ENCODE measurements around the gene L2HGDH. TPM values are rescaled to one million over a fixed set of nuclear protein-coding genes. Genes with fewer than 3 reads are reported as not detected.

L2HGDH gene
- total and polyA plus RNA-seq, 10 of the 15 experiments (the other 5 are each of a cell fraction or from before 2014, with no cell fraction given), result 2.6 to 18.3 (median 13.5) TPM

DNA sequence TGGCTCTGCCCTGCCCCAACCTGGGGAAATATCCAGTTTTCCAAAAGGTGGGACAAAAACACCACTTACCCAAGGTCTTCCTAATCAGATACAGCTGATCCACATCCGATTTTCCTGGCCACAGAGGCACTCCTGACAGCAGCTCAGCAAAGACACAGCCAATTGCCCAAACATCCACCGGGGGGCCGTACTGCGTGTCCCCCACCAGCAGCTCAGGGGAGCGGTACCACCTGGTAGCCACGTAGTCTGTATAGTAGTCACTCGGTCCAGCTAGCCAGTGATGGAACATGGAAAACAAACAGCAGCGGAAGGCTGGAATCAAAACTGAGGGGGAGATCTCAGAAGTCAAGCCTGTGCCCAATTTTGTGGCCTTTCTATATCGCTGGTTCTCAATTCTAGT, 28.9 kb upstream of the L2HGDH start:
- in situ Hi-C loops (cut with MboI) (no loop called here), intact Hi-C loops (cut with micrococcal nuclease; ENCODE audit: unreplicated experiment) (loop anchor here (10.0 kb wide), 1 partner anchor 424 kb away; no protein-coding TSS in a partner anchor)
- peaks cover 0 to 4% of the 10 kb centered on the region in 2 experiments; a peak in 1 of 4 replicates for H3K36me3 ChIP-seq (ENCODE audit: control insufficient read depth in 2 of 2, insufficient read depth in 2 of 2, low read length in 1 of 2)
- H4K20me1 ChIP-seq (ENCODE audit: control insufficient read depth, insufficient read depth), result no peaks in the 10 kb centered on the region
- 95% methylated on average over 9 of the region's 9 CpGs for WGBS (ENCODE audit: insufficient coverage, insufficient replicate concordance, low lambda C conversion rate, missing lambda C conversion rate)
- peaks cover 11% of the 10 kb centered on the region for H3K4me1 ChIP-seq (ENCODE audit: control insufficient read depth, insufficient read depth, low read length)
- no peaks in the 10 kb centered on the region for H3K79me2 ChIP-seq (ENCODE audit: control insufficient read depth, insufficient read depth, low read length)
- FAIRE-seq (no peak), DNase-seq (ENCODE audit: low read depth, low spot score) (no peak), ATAC-seq (no peak)
- H3K27ac ChIP-seq (ENCODE audit: control insufficient read depth, insufficient read depth), result no peak overlapping the region
- CTCF ChIA-PET, result interaction anchor here (1.4 to 3.0 kb wide), 2 partner anchors 19 to 436 kb away, joined by 4 to 22 read pairs; no protein-coding TSS in a partner anchor
- no peak overlapping the region for H2AFZ ChIP-seq (ENCODE audit: control insufficient read depth, low read depth, low read length)
- H3K4me2 ChIP-seq (ENCODE audit: control insufficient read depth, insufficient read depth), result no peak overlapping the region
- H3K9ac ChIP-seq (ENCODE audit: control insufficient read depth, insufficient read depth, low read length), result no peak overlapping the region
- H3K27me3 ChIP-seq (replicated peaks in 1 of 2; ENCODE audit: control insufficient read depth in 2 of 2, insufficient read depth in 2 of 2, low read length in 1 of 2), result no peaks in the 10 kb centered on the region
- no peak for TF ChIP-seq FOXK2 (IDR thresholded peaks at IDR 0.05)
- TF ChIP-seq, protein P1, sequence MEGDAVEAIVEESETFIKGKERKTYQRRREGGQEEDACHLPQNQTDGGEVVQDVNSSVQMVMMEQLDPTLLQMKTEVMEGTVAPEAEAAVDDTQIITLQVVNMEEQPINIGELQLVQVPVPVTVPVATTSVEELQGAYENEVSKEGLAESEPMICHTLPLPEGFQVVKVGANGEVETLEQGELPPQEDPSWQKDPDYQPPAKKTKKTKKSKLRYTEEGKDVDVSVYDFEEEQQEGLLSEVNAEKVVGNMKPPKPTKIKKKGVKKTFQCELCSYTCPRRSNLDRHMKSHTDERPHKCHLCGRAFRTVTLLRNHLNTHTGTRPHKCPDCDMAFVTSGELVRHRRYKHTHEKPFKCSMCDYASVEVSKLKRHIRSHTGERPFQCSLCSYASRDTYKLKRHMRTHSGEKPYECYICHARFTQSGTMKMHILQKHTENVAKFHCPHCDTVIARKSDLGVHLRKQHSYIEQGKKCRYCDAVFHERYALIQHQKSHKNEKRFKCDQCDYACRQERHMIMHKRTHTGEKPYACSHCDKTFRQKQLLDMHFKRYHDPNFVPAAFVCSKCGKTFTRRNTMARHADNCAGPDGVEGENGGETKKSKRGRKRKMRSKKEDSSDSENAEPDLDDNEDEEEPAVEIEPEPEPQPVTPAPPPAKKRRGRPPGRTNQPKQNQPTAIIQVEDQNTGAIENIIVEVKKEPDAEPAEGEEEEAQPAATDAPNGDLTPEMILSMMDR (IDR thresholded peaks at IDR 0.05 in 2 of 3, conservative IDR thresholded peaks at IDR 0.05 in 1 of 3; ENCODE audit: control insufficient read depth in 2 of 3, extremely low read depth in 1 of 3, insufficient read depth in 1 of 3, low read depth in 3 of 3, low read length in 3 of 3), result peak in 2 of 3 experiments; percentile 18 to 20; a peak in 1 of 6 replicates
- no TSS peak for BruUV-seq (replicated peaks)
- RAD21 ChIA-PET (ENCODE audit: unreplicated experiment), result no interaction called here
- H3K9me3 ChIP-seq (replicated peaks; ENCODE audit: control insufficient read depth, insufficient read depth, low read length), result no peaks in the 10 kb centered on the region
- SMC1A ChIA-PET (ENCODE audit: uncharacterized antibody, unreplicated experiment), result no interaction called here
- POLR2A ChIA-PET, result no interaction called here
- no peak overlapping the region for H3K4me3 ChIP-seq

DNA sequence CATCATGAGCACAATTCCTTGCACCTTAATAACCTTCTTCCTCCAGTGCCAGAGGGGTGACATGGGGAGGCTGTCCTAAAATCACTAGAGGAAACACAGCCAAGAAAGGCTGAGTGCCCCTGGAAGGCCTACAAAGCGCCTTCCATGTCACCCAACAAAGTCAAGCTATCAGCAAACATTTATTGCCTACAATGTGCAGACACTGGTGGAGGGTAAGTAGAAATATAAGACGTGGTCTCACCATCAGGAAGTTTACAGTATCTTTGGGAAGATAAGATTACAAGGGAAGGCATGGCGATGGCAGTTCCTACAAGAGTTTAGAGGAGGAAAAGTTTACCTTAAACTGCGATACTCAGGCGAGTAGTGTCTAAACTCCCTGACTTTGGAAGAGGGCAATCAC, 28.0 kb upstream of the L2HGDH start:
- Histone ChIP-seq H3K27me3 (replicated peaks in 1 of 2; ENCODE audit: control insufficient read depth in 2 of 2, insufficient read depth in 2 of 2, low read length in 1 of 2) (no peaks in the 10 kb centered on the region), H3K79me2 (ENCODE audit: control insufficient read depth, insufficient read depth, low read length) (no peaks in the 10 kb centered on the region), H3K27ac (ENCODE audit: control insufficient read depth, insufficient read depth) (no peak overlapping the region), H2AFZ (ENCODE audit: control insufficient read depth, low read depth, low read length) (no peak overlapping the region), H4K20me1 (ENCODE audit: control insufficient read depth, insufficient read depth) (no peaks in the 10 kb centered on the region), H3K4me1 (ENCODE audit: control insufficient read depth, insufficient read depth, low read length) (peaks cover 14% of the 10 kb centered on the region), H3K4me2 (ENCODE audit: control insufficient read depth, insufficient read depth) (no peak overlapping the region), H3K36me3 (ENCODE audit: control insufficient read depth in 2 of 2, insufficient read depth in 2 of 2, low read length in 1 of 2) (peaks cover 0 to 4% of the 10 kb centered on the region in 2 experiments; a peak in 1 of 4 replicates), H3K4me3 (no peak overlapping the region), H3K9ac (ENCODE audit: control insufficient read depth, insufficient read depth, low read length) (no peak overlapping the region), H3K9me3 (replicated peaks; ENCODE audit: control insufficient read depth, insufficient read depth, low read length) (no peaks in the 10 kb centered on the region)
- ATAC-seq (no peak), FAIRE-seq (no peak), DNase-seq (ENCODE audit: low read depth, low spot score) (no peak)
- 84% methylated on average over 5 of the region's 5 CpGs for WGBS (ENCODE audit: insufficient coverage, insufficient replicate concordance, low lambda C conversion rate, missing lambda C conversion rate)
- ChIA-PET SMC1A (ENCODE audit: uncharacterized antibody, unreplicated experiment) (no interaction called here), POLR2A (no interaction called here), CTCF (interaction anchor here (1.4 to 2.0 kb wide), 2 partner anchors 19 to 437 kb away, joined by 4 to 5 read pairs; no protein-coding TSS in a partner anchor), RAD21 (ENCODE audit: unreplicated experiment) (no interaction called here)
- no TSS peak for BruUV-seq (replicated peaks)
- TF ChIP-seq CBX5 (IDR thresholded peaks at IDR 0.05; ENCODE audit: low read depth) (no peak), POLR2AphosphoS2 (IDR thresholded peaks at IDR 0.05; ENCODE audit: low read depth, low read length) (no peak), NBN (IDR thresholded peaks at IDR 0.05) (no peak), RBBP5 (conservative IDR thresholded peaks at IDR 0.05) (no peak), ZNF207 (IDR thresholded peaks at IDR 0.05; ENCODE audit: borderline replicate concordance) (no peak), POU2F2 (IDR thresholded peaks at IDR 0.05; ENCODE audit: borderline replicate concordance, low read depth, low read length) (no peak), CBFB (IDR thresholded peaks at IDR 0.05; ENCODE audit: low read depth) (no peak), RUNX3 (IDR thresholded peaks at IDR 0.05; ENCODE audit: low read length) (no peak)
- TF ChIP-seq, protein P2, sequence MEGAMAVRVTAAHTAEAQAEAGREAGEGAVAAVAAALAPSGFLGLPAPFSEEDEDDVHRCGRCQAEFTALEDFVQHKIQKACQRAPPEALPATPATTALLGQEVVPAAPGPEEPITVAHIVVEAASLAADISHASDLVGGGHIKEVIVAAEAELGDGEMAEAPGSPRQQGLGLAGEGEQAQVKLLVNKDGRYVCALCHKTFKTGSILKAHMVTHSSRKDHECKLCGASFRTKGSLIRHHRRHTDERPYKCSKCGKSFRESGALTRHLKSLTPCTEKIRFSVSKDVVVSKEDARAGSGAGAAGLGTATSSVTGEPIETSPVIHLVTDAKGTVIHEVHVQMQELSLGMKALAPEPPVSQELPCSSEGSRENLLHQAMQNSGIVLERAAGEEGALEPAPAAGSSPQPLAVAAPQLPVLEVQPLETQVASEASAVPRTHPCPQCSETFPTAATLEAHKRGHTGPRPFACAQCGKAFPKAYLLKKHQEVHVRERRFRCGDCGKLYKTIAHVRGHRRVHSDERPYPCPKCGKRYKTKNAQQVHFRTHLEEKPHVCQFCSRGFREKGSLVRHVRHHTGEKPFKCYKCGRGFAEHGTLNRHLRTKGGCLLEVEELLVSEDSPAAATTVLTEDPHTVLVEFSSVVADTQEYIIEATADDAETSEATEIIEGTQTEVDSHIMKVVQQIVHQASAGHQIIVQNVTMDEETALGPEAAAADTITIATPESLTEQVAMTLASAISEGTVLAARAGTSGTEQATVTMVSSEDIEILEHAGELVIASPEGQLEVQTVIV (IDR thresholded peaks at IDR 0.05; ENCODE audit: borderline replicate concordance, partially characterized antibody), result no peak
- TF ChIP-seq, protein P3, sequence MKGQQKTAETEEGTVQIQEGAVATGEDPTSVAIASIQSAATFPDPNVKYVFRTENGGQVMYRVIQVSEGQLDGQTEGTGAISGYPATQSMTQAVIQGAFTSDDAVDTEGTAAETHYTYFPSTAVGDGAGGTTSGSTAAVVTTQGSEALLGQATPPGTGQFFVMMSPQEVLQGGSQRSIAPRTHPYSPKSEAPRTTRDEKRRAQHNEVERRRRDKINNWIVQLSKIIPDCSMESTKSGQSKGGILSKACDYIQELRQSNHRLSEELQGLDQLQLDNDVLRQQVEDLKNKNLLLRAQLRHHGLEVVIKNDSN (IDR thresholded peaks at IDR 0.05; ENCODE audit: borderline replicate concordance, extremely low read length, insufficient read depth, low read depth, low read length), result no peak
- in situ Hi-C loops (cut with MboI), result no loop called here
- intact Hi-C loops (cut with micrococcal nuclease; ENCODE audit: unreplicated experiment), result loop anchor here (10.0 kb wide), 1 partner anchor 425 kb away; no protein-coding TSS in a partner anchor
